PC-9 (cell line): ENCODE measurements around the gene ASXL1.

Source experiments
- EZH2 ChIP-seq: fragments of 200-600 bp; sonication (generic); IDR thresholded peaks from 2 replicates; pipeline ENCODE4 v1.8.0; 2017; ENCODE audit warnings: antibody characterized with exemption, low read depth
- TF ChIP-seq, protein P1 (sequence below): fragments of 200-600 bp; sonication (generic); conservative IDR thresholded peaks from 2 replicates; pipeline ENCODE4 v1.6.1; 2017; ENCODE audit warnings: mixed run types, antibody characterized with exemption, mild to moderate bottlenecking, moderate library complexity

DNA sequence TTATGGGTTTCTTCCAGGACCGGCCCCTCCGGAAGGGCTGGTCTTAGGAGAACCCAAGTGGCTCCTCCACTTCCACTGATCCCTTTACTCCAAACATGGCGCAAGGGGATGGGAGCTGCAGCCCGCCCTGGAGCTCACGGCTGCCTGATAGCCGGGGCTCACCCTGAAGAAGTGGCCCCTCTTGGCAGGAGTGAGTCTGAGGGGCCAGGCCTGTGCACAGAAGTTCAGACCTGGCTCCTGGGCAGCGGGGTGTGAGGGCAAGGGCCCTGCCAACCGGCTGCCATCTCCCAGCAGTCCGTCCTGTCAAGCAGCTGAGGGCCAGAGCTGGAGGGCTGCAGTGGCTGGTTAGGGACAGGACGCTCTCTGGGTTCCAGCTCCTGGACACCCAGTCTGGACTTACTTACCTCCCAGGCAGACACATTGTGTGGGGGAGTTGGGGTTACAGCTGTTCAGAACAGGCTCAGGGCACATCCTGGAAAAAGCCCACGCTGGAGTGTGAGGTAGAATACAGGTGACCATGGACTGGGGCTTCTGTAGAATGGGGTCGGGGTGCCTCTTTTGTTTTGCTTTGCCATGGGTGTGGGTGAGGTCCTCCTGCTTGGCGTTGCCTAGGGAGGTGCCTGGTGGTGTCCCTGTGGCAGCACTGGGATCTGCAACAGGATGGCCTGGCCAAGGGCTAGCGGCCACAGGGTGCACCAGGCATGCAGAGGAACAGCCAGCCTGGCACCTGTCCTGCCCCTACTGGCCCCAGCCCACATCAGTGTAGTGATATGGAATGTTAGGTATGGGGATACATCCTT lies 88.4 kb downstream of the ASXL1 start:
- TF ChIP-seq, protein P1, sequence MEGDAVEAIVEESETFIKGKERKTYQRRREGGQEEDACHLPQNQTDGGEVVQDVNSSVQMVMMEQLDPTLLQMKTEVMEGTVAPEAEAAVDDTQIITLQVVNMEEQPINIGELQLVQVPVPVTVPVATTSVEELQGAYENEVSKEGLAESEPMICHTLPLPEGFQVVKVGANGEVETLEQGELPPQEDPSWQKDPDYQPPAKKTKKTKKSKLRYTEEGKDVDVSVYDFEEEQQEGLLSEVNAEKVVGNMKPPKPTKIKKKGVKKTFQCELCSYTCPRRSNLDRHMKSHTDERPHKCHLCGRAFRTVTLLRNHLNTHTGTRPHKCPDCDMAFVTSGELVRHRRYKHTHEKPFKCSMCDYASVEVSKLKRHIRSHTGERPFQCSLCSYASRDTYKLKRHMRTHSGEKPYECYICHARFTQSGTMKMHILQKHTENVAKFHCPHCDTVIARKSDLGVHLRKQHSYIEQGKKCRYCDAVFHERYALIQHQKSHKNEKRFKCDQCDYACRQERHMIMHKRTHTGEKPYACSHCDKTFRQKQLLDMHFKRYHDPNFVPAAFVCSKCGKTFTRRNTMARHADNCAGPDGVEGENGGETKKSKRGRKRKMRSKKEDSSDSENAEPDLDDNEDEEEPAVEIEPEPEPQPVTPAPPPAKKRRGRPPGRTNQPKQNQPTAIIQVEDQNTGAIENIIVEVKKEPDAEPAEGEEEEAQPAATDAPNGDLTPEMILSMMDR = no peak
- no peak for TF ChIP-seq EZH2
